HCT116 (cell line): ENCODE data around the gene DPP9.

ENCODE experiments used
- CTCF ChIP-seq, 3 experiments: fragments of 200-600 bp in 1 of 3; sonication (generic) in 1 of 3; IDR thresholded peaks in 2 of 3; conservative IDR thresholded peaks in 1 of 3; 2 replicates each; pipeline ENCODE4 v1.5.1; 2012 to 2017; ENCODE audit warnings: low read depth in 2 of 3, low read length in 2 of 3, antibody characterized with exemption in 1 of 3, borderline replicate concordance in 1 of 3, control low read depth in 1 of 3, mild to moderate bottlenecking in 1 of 3, mixed read lengths in 1 of 3, mixed run types in 1 of 3, moderate library complexity in 1 of 3; ENCODE audit not compliant: insufficient read depth in 1 of 3
- REST ChIP-seq: IDR thresholded peaks from 2 replicates; pipeline ENCODE4 v1.6.1; 2012; ENCODE audit warnings: low read depth

- TF ChIP-seq REST: no peak
- no peak for TF ChIP-seq CTCF (IDR thresholded peaks at IDR 0.05 in 2 of 3, conservative IDR thresholded peaks at IDR 0.05 in 1 of 3; ENCODE audit: borderline replicate concordance in 1 of 3, insufficient read depth in 1 of 3, low read depth in 2 of 3, low read length in 2 of 3)
Observed at GRCh38 chr19:4709440-4710280, 14.0 kb downstream of the DPP9 start.
